LNCaP clone FGC (cell line): ENCODE data around the gene ATP2C2.
A peak's percentile ranks its signal among the peaks of the same experiment; 100 is the strongest.

Experiments
- DNase-seq: peaks from one replicate; pipeline ENCODE4 v3.0.0-alpha.2; 2011; ENCODE audit warnings: low read depth
- H3K4me3 ChIP-seq: 2 replicates; pipeline ENCODE4 v1.5.1; 2011; ENCODE audit warnings: mild to moderate bottlenecking, low read depth, low read length, control low read depth
- TF ChIP-seq, protein P1 (sequence below): IDR thresholded peaks from 2 replicates; pipeline ENCODE4 v1.5.1; 2012; ENCODE audit warnings: mild to moderate bottlenecking; ENCODE audit not compliant: control insufficient read depth, insufficient read depth; ENCODE audit errors: extremely low read depth

Gene ATP2C2

GRCh38 chr16:84367297-84367680 lies 1.0 kb upstream of the ATP2C2 start:
- no peak overlapping the region for H3K4me3 ChIP-seq
- no peak for DNase-seq
- TF ChIP-seq, protein P1, sequence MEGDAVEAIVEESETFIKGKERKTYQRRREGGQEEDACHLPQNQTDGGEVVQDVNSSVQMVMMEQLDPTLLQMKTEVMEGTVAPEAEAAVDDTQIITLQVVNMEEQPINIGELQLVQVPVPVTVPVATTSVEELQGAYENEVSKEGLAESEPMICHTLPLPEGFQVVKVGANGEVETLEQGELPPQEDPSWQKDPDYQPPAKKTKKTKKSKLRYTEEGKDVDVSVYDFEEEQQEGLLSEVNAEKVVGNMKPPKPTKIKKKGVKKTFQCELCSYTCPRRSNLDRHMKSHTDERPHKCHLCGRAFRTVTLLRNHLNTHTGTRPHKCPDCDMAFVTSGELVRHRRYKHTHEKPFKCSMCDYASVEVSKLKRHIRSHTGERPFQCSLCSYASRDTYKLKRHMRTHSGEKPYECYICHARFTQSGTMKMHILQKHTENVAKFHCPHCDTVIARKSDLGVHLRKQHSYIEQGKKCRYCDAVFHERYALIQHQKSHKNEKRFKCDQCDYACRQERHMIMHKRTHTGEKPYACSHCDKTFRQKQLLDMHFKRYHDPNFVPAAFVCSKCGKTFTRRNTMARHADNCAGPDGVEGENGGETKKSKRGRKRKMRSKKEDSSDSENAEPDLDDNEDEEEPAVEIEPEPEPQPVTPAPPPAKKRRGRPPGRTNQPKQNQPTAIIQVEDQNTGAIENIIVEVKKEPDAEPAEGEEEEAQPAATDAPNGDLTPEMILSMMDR: no peak

GRCh38 chr16:84367750-84368307 lies 509 bp upstream of the ATP2C2 start:
- TF ChIP-seq, protein P1: no peak
- peak overlapping the region; percentile 68 for H3K4me3 ChIP-seq
- no peak for DNase-seq

DNA sequence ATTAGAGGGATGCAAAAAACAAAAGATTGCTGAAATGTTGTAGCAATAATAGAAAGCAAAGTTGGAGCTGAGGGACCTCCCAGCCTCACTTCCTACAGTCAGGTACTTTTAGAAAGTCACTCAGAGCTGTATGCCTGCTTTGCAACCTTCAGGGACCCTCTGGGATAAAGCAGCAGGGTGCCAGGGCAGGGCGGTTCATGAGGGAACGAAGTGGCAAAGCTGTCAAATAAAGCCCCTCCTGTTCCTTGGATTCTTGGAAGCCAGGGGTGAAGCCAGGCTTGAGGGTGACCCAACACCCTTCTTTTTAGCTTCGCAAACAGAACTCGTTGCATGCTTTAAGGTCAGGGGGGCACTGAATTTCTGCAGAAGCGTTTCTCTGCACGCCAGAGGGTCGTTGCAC lies 767 bp downstream of the ATP2C2 start:
- peak overlapping the region; percentile 68 for H3K4me3 ChIP-seq
- TF ChIP-seq, protein P1: no peak
- DNase-seq: no peak

- TF ChIP-seq, protein P1: no peak
- H3K4me3 ChIP-seq: peak overlapping the region; percentile 68; the same call in 1 of the 2 replicates
- DNase-seq: peak; percentile 67
Observed at GRCh38 chr16:84369938-84370627, 1.7 kb downstream of the ATP2C2 start.

- H3K4me3 ChIP-seq: no peak overlapping the region
- TF ChIP-seq, protein P1: no peak
- DNase-seq: no peak
Observed at GRCh38 chr16:84370723-84371552, 2.6 kb downstream of the ATP2C2 start.

GRCh38 chr16:84371553-84371865 lies 3.2 kb downstream of the ATP2C2 start:
- no peak for DNase-seq
- TF ChIP-seq, protein P1: no peak
- no peak overlapping the region for H3K4me3 ChIP-seq
